ENCODE data around the gene VPS26B. TPM values are rescaled to one million over a fixed set of nuclear protein-coding genes. Genes with fewer than 3 reads are reported as not detected.

The VPS26B gene
- total and polyA plus RNA-seq, 9 of the 15 experiments (the other 6 are each of a cell fraction or from before 2014, with no cell fraction given), result 3.5 to 43.3 (median 27.4) TPM

DNA sequence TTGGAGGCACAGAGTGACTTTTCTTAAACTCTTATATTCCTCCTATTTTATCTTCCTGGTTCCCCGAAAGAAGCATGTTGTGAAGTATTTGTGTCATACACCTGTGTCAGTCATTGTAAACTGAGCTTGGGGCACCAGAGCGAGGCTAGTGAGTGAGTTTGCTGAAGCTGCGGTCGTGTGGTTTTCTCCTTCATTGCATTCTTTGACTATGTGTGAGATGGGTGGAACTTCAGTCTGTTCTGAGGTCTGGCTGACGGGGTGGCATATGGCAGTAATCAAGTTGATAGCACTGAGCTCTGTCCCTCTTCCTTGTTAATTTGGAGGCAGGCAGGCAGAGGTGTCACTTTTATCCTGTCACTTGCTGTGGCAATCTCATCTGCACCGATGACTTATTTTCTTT lies 4.2 kb downstream of the VPS26B start:
- CTCF ChIA-PET (ENCODE audit: low intra/inter-chr PET ratio), result no interaction called here
- no peak for ATAC-seq
- Histone ChIP-seq H3K36me3 (ENCODE audit: control insufficient read depth, insufficient read depth, low read length) (peaks cover 30% of the 10 kb centered on the region; the same call in 2 of the 3 replicates), H3K4me3 (no peak overlapping the region), H3K9ac (ENCODE audit: insufficient read depth in 1 of 2, low read depth in 2 of 2, low read length in 2 of 2) (no peak overlapping the region), H3K9me1 (ENCODE audit: control insufficient read depth, insufficient read depth, low read length) (peaks cover 5% of the 10 kb centered on the region), H3K27ac (ENCODE audit: extremely low read depth, low read depth, low read length) (no peak overlapping the region), H3K4me2 (ENCODE audit: insufficient read depth, low read length) (no peak overlapping the region), H2AFZ (ENCODE audit: low read depth, low read length) (no peak overlapping the region), H3K27me3 (ENCODE audit: control insufficient read depth in 2 of 2, insufficient read depth in 2 of 2, low read length in 2 of 2) (no peaks in the 10 kb centered on the region), H4K20me1 (replicated peaks; ENCODE audit: control insufficient read depth, insufficient read depth, low read length) (peaks cover 3% of the 10 kb centered on the region; the same call in 1 of the 2 replicates), H3K79me2 (ENCODE audit: control insufficient read depth, insufficient read depth, low read length) (peaks cover 88% of the 10 kb centered on the region), H3K9me3 (replicated peaks; ENCODE audit: control insufficient read depth, insufficient read depth, low read depth, low read length) (no peaks in the 10 kb centered on the region), H3K4me1 (replicated peaks in 1 of 2; ENCODE audit: control insufficient read depth in 2 of 2, insufficient read depth in 2 of 2, low read length in 2 of 2) (peaks cover 29 to 47% of the 10 kb centered on the region in 2 experiments; a peak in 4 of 5 replicates)
- no peak for FAIRE-seq
- TF ChIP-seq ZNF217 (CRISPR knock-in tag; IDR thresholded peaks at IDR 0.05) (no peak), HMG20A (CRISPR knock-in tag; conservative IDR thresholded peaks at IDR 0.05) (no peak), CBX8 (IDR thresholded peaks at IDR 0.05; ENCODE audit: borderline replicate concordance, extremely low read depth, low read depth, low read length, poor library complexity, severe bottlenecking) (no peak), PPARD (CRISPR knock-in tag; IDR thresholded peaks at IDR 0.05) (no peak), CBX5 (IDR thresholded peaks at IDR 0.05; ENCODE audit: borderline replicate concordance, low read depth) (no peak), LCOR (CRISPR knock-in tag; IDR thresholded peaks at IDR 0.05) (no peak), MAZ (CRISPR knock-in tag; conservative IDR thresholded peaks at IDR 0.05 in 1 of 2, IDR thresholded peaks at IDR 0.05 in 1 of 2) (no peak), TGIF2 (CRISPR knock-in tag; IDR thresholded peaks at IDR 0.05) (no peak), ZNF134 (CRISPR knock-in tag; conservative IDR thresholded peaks at IDR 0.05) (no peak), PCBP1 (IDR thresholded peaks at IDR 0.05; ENCODE audit: low read depth, low read length, poor library complexity, severe bottlenecking) (no peak)
- TF ChIP-seq, protein P1, sequence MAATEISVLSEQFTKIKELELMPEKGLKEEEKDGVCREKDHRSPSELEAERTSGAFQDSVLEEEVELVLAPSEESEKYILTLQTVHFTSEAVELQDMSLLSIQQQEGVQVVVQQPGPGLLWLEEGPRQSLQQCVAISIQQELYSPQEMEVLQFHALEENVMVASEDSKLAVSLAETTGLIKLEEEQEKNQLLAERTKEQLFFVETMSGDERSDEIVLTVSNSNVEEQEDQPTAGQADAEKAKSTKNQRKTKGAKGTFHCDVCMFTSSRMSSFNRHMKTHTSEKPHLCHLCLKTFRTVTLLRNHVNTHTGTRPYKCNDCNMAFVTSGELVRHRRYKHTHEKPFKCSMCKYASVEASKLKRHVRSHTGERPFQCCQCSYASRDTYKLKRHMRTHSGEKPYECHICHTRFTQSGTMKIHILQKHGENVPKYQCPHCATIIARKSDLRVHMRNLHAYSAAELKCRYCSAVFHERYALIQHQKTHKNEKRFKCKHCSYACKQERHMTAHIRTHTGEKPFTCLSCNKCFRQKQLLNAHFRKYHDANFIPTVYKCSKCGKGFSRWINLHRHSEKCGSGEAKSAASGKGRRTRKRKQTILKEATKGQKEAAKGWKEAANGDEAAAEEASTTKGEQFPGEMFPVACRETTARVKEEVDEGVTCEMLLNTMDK (IDR thresholded peaks at IDR 0.05; ENCODE audit: borderline replicate concordance, insufficient read depth, low read depth, low read length, poor library complexity, severe bottlenecking), result no peak
- TF ChIP-seq, protein P2, sequence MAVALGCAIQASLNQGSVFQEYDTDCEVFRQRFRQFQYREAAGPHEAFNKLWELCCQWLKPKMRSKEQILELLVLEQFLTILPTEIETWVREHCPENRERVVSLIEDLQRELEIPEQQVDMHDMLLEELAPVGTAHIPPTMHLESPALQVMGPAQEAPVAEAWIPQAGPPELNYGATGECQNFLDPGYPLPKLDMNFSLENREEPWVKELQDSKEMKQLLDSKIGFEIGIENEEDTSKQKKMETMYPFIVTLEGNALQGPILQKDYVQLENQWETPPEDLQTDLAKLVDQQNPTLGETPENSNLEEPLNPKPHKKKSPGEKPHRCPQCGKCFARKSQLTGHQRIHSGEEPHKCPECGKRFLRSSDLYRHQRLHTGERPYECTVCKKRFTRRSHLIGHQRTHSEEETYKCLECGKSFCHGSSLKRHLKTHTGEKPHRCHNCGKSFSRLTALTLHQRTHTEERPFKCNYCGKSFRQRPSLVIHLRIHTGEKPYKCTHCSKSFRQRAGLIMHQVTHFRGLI (CRISPR knock-in tag; IDR thresholded peaks at IDR 0.05), result no peak
- TF ChIP-seq, protein P3, sequence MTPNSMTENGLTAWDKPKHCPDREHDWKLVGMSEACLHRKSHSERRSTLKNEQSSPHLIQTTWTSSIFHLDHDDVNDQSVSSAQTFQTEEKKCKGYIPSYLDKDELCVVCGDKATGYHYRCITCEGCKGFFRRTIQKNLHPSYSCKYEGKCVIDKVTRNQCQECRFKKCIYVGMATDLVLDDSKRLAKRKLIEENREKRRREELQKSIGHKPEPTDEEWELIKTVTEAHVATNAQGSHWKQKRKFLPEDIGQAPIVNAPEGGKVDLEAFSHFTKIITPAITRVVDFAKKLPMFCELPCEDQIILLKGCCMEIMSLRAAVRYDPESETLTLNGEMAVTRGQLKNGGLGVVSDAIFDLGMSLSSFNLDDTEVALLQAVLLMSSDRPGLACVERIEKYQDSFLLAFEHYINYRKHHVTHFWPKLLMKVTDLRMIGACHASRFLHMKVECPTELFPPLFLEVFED (CRISPR knock-in tag; conservative IDR thresholded peaks at IDR 0.05), result no peak
- intact Hi-C loops (cut with micrococcal nuclease) (no loop called here), in situ Hi-C loops (cut with MboI) (no loop called here)
- DNase-seq (ENCODE audit: extremely low read depth in 1 of 4, low spot score in 3 of 4), result no peak
- WGBS (ENCODE audit: insufficient coverage, low coverage, missing lambda C conversion rate), result 75% methylated on average over 6 of the region's 6 CpGs
- BruUV-seq (replicated peaks), result no TSS peak
- POLR2A ChIA-PET, result interaction anchor here (0.6 to 1.2 kb wide), 2 partner anchors 25 to 126 kb away, joined by 4 read pairs; partner anchors contain the start of gene ACAD8

Data from K562 (cell line).